ENCODE measurements around the gene CDPF1. TPM values are rescaled to one million over a fixed set of nuclear protein-coding genes. Genes with fewer than 3 reads are reported as not detected.

The CDPF1 gene
- polyA plus RNA-seq, 1 donor (not counting 4 experiments of a cell fraction or from before 2014, with no cell fraction given): 5.9 TPM

- peaks cover 4% of the 10 kb centered on the region for H3K27me3 ChIP-seq (ENCODE audit: control insufficient read depth, extremely low read depth, insufficient read depth, low read length)
- no peak overlapping the region for H3K4me3 ChIP-seq (ENCODE audit: control insufficient read depth in 2 of 3, extremely low read depth in 1 of 3, insufficient read depth in 2 of 3, low read depth in 1 of 3, low read length in 3 of 3)
- no peak overlapping the region for H3K27ac ChIP-seq (ENCODE audit: control insufficient read depth, insufficient read depth, low read length)
- no peak for DNase-seq (ENCODE audit: low read depth, low spot score)
- TF ChIP-seq EZH2 (IDR thresholded peaks at IDR 0.05; ENCODE audit: low read length) (no peak), CTCF (optimal IDR thresholded peaks at IDR 0.05 in 1 of 3, IDR thresholded peaks at IDR 0.05 in 1 of 3, conservative IDR thresholded peaks at IDR 0.05 in 1 of 3; ENCODE audit: extremely low read depth in 1 of 3, insufficient read depth in 2 of 3, low read length in 3 of 3) (no peak)
- dilution Hi-C loops (cut with MboI; ENCODE audit: extremely low pct_ligation_motif_present, low sequenced_read_pairs): no loop called here
- H3K4me1 ChIP-seq (ENCODE audit: control insufficient read depth, extremely low read depth, insufficient read depth, low read length): peaks cover 20% of the 10 kb centered on the region
- no peak overlapping the region for H2AFZ ChIP-seq (ENCODE audit: control insufficient read depth, low read length)
- H3K36me3 ChIP-seq (ENCODE audit: control insufficient read depth in 2 of 2, extremely low read depth in 1 of 2, insufficient read depth in 2 of 2, low read length in 2 of 2): peaks cover 6 to 8% of the 10 kb centered on the region in 2 experiments
- no peak overlapping the region for H3K4me2 ChIP-seq (ENCODE audit: control insufficient read depth, extremely low read depth, insufficient read depth, low read depth, low read length)
- peaks cover 14% of the 10 kb centered on the region for H3K79me2 ChIP-seq (ENCODE audit: control insufficient read depth, insufficient read depth, low read length)
- no peak for FAIRE-seq
- H3K9me3 ChIP-seq (ENCODE audit: control insufficient read depth, low read depth, low read length): no peaks in the 10 kb centered on the region
- no peaks in the 10 kb centered on the region for H3K9me1 ChIP-seq (ENCODE audit: control insufficient read depth, extremely low read depth, insufficient read depth, low read length)
- no peaks in the 10 kb centered on the region for H4K20me1 ChIP-seq (ENCODE audit: control insufficient read depth, extremely low read depth, insufficient read depth, low read length)
- H3K9ac ChIP-seq (ENCODE audit: control insufficient read depth, extremely low read depth, insufficient read depth, low read length): no peak overlapping the region
Measured at GRCh38 chr22:46293577-46294260, 43.6 kb upstream of the CDPF1 start.

GRCh38 chr22:46292732-46293131 is 42.6 kb upstream of the CDPF1 start:
- dilution Hi-C loops (cut with MboI; ENCODE audit: extremely low pct_ligation_motif_present, low sequenced_read_pairs): no loop called here
- Histone ChIP-seq H3K4me3 (ENCODE audit: control insufficient read depth in 2 of 3, extremely low read depth in 1 of 3, insufficient read depth in 2 of 3, low read depth in 1 of 3, low read length in 3 of 3) (no peak overlapping the region), H3K9ac (ENCODE audit: control insufficient read depth, extremely low read depth, insufficient read depth, low read length) (no peak overlapping the region), H3K27ac (ENCODE audit: control insufficient read depth, insufficient read depth, low read length) (no peak overlapping the region), H3K9me1 (ENCODE audit: control insufficient read depth, extremely low read depth, insufficient read depth, low read length) (no peaks in the 10 kb centered on the region), H3K4me1 (ENCODE audit: control insufficient read depth, extremely low read depth, insufficient read depth, low read length) (peaks cover 17% of the 10 kb centered on the region), H4K20me1 (ENCODE audit: control insufficient read depth, extremely low read depth, insufficient read depth, low read length) (no peaks in the 10 kb centered on the region), H3K9me3 (ENCODE audit: control insufficient read depth, low read depth, low read length) (no peaks in the 10 kb centered on the region), H3K36me3 (ENCODE audit: control insufficient read depth in 2 of 2, extremely low read depth in 1 of 2, insufficient read depth in 2 of 2, low read length in 2 of 2) (peaks cover 3 to 8% of the 10 kb centered on the region in 2 experiments), H2AFZ (ENCODE audit: control insufficient read depth, low read length) (no peak overlapping the region), H3K27me3 (ENCODE audit: control insufficient read depth, extremely low read depth, insufficient read depth, low read length) (peaks cover 4% of the 10 kb centered on the region), H3K79me2 (ENCODE audit: control insufficient read depth, insufficient read depth, low read length) (peaks cover 8% of the 10 kb centered on the region), H3K4me2 (ENCODE audit: control insufficient read depth, extremely low read depth, insufficient read depth, low read depth, low read length) (no peak overlapping the region)
- no peak for DNase-seq (ENCODE audit: low read depth, low spot score)
- TF ChIP-seq EZH2 (IDR thresholded peaks at IDR 0.05; ENCODE audit: low read length) (no peak), CTCF (optimal IDR thresholded peaks at IDR 0.05 in 1 of 3, IDR thresholded peaks at IDR 0.05 in 1 of 3, conservative IDR thresholded peaks at IDR 0.05 in 1 of 3; ENCODE audit: extremely low read depth in 1 of 3, insufficient read depth in 2 of 3, low read length in 3 of 3) (no peak)
- FAIRE-seq: no peak

Measured in keratinocyte (primary cell).